Endodermal cell (in vitro differentiated cells): ENCODE results near the gene VMP1. TPM values are rescaled to one million over a fixed set of nuclear protein-coding genes. Genes with fewer than 3 reads are reported as not detected.

Source experiments
- DNase-seq: peaks from one replicate; pipeline ENCODE4 v3.0.0-alpha.2; 2017
- H3K27ac ChIP-seq: 2 replicates; pipeline ENCODE4 v1.5.1; 2013; ENCODE audit warnings: mild to moderate bottlenecking, low read depth, low read length, moderate library complexity
- H3K27me3 ChIP-seq: 2 replicates; pipeline ENCODE4 v1.6.1; 2013; ENCODE audit warnings: mild to moderate bottlenecking, low read length, moderate library complexity; ENCODE audit not compliant: insufficient read depth, control insufficient read depth, poor library complexity, severe bottlenecking
- H3K36me3 ChIP-seq: 2 replicates; pipeline ENCODE4 v1.7.0; 2013; ENCODE audit warnings: mild to moderate bottlenecking, low read length, moderate library complexity; ENCODE audit not compliant: control insufficient read depth, insufficient read depth
- H3K4me1 ChIP-seq: one replicate; pipeline ENCODE4 v1.7.0; 2013; ENCODE audit warnings: low read length; ENCODE audit not compliant: control insufficient read depth, insufficient read depth
- H3K4me3 ChIP-seq: 2 replicates; pipeline ENCODE4 v1.5.1; 2013; ENCODE audit warnings: mild to moderate bottlenecking, low read length, moderate library complexity
- H3K9ac ChIP-seq: 2 replicates; pipeline ENCODE4 v1.6.1; 2013; ENCODE audit warnings: mild to moderate bottlenecking, low read length, moderate library complexity; ENCODE audit not compliant: poor library complexity, severe bottlenecking; ENCODE audit errors: extremely low read depth
- H3K9me3 ChIP-seq: 2 replicates; pipeline ENCODE4 v1.6.1; 2013; ENCODE audit warnings: mild to moderate bottlenecking, low read length, moderate library complexity; ENCODE audit not compliant: control insufficient read depth
- H3K27ac Mint-ChIP-seq: 2 replicates; pipeline ENCODE4 v1.8.0; 2020; ENCODE audit warnings: mixed read lengths
- H3K27me3 Mint-ChIP-seq: 2 replicates; pipeline ENCODE4 v1.8.0; 2021; ENCODE audit warnings: mild to moderate bottlenecking, mixed read lengths; ENCODE audit not compliant: insufficient read depth
- H3K36me3 Mint-ChIP-seq: 2 replicates; pipeline ENCODE4 v1.8.0; 2020; ENCODE audit warnings: low read depth, mixed read lengths
- H3K4me1 Mint-ChIP-seq: 2 replicates; pipeline ENCODE4 v1.8.0; 2020; ENCODE audit warnings: mixed read lengths
- H3K4me3 Mint-ChIP-seq: 2 replicates; pipeline ENCODE4 v1.8.0; 2020; ENCODE audit warnings: mild to moderate bottlenecking, moderate library complexity, mixed read lengths
- H3K9me3 Mint-ChIP-seq: 2 replicates; pipeline ENCODE4 v1.8.0; 2020; ENCODE audit warnings: mild to moderate bottlenecking, mixed read lengths
- WGBS, 2 experiments: methylation state at CpG; one replicate each; pipeline versions ENCODE4 v1.1.5 to v1.1.7; 2013; ENCODE audit warnings: missing lambda C conversion rate in 2 of 2, mixed read lengths in 1 of 2; ENCODE audit not compliant: insufficient coverage in 1 of 2, insufficient read length in 1 of 2; 5-methylcytosine and 5-hydroxymethylcytosine counted together
- total RNA-seq, 2 donors: library from RNA; stranded (reverse); fragmentation: NEBNext Ultra II Directional in 1 of 2; extraction: Animal tissue kit (Norgen Biotek cat#: 25700) in 1 of 2; gene quantifications; 2 replicates in 1 of 2; 3 replicates in 1 of 2; pipeline ENCODE4 v1.2.1, GENCODE V29; 2021
- TF ChIP-seq, protein P1 (sequence below): fragments of 200-600 bp; sonication (generic); conservative IDR thresholded peaks from 2 replicates; pipeline ENCODE4 v1.5.0; 2021; ENCODE audit warnings: antibody characterized with exemption, mild to moderate bottlenecking

VMP1 gene
- total RNA-seq, 2 donors from 2014 or later, result 67.9 to 69.9 TPM

DNA sequence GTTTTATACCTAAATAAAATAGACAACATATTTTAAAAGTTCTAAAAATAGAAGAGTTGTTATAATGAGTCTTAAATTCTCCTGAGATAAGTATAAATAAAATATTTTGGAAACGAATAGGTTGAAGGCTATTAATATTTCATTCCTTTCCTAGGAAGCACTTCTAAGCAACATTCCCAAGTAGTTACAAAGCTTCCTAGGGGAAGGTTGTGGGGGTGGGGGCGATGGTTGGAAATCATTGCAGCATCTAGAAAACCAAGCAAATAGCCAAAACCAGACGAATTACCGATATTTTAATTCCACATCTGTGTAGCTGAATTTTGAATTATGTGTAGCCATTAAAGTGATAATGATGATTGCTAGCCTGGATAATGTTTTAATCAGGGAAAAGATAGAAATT lies 27.1 kb upstream of the VMP1 start:
- no peaks in the 10 kb centered on the region for H3K9me3 Mint-ChIP-seq
- Histone ChIP-seq H3K27ac (no peak overlapping the region), H3K27me3 (no peaks in the 10 kb centered on the region), H3K9ac (no peak overlapping the region), H3K36me3 (peaks cover 100% of the 10 kb centered on the region), H3K9me3 (no peaks in the 10 kb centered on the region), H3K4me3 (no peak overlapping the region), H3K4me1 (no peaks in the 10 kb centered on the region)
- 97% methylated on average over 3 of the region's 4 CpGs; no CpG with 5 or more reads in 1 of the 2 experiments for WGBS, 2 experiments
- DNase-seq, result no peak
- peaks cover 79% of the 10 kb centered on the region for H3K36me3 Mint-ChIP-seq
- H3K4me3 Mint-ChIP-seq, result no peak overlapping the region
- TF ChIP-seq, protein P1, sequence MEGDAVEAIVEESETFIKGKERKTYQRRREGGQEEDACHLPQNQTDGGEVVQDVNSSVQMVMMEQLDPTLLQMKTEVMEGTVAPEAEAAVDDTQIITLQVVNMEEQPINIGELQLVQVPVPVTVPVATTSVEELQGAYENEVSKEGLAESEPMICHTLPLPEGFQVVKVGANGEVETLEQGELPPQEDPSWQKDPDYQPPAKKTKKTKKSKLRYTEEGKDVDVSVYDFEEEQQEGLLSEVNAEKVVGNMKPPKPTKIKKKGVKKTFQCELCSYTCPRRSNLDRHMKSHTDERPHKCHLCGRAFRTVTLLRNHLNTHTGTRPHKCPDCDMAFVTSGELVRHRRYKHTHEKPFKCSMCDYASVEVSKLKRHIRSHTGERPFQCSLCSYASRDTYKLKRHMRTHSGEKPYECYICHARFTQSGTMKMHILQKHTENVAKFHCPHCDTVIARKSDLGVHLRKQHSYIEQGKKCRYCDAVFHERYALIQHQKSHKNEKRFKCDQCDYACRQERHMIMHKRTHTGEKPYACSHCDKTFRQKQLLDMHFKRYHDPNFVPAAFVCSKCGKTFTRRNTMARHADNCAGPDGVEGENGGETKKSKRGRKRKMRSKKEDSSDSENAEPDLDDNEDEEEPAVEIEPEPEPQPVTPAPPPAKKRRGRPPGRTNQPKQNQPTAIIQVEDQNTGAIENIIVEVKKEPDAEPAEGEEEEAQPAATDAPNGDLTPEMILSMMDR, result no peak
- H3K27ac Mint-ChIP-seq, result no peak overlapping the region
- H3K4me1 Mint-ChIP-seq, result no peaks in the 10 kb centered on the region
- H3K27me3 Mint-ChIP-seq, result no peaks in the 10 kb centered on the region

DNA sequence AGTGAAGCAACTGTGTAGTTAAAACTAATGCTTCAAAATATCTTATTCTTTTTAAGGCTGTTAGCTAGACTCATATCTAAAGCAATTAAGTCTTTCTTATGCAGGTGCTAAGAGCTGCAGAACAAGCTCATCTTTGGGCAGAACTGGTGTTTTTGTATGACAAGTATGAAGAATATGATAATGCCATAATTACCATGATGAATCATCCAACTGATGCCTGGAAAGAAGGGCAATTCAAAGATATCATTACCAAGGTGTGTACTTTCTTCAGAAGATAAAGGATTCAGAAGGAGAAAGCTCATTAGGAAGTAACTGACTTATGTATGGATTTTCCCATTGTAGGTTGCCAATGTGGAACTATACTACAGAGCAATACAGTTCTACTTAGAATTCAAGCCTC lies 24.2 kb upstream of the VMP1 start:
- H3K9me3 ChIP-seq, result no peaks in the 10 kb centered on the region
- no peak for DNase-seq
- peaks cover 76% of the 10 kb centered on the region for H3K36me3 Mint-ChIP-seq
- H3K27ac Mint-ChIP-seq, result no peak overlapping the region
- H3K27ac ChIP-seq, result no peak overlapping the region
- H3K4me1 ChIP-seq, result no peaks in the 10 kb centered on the region
- H3K4me1 Mint-ChIP-seq, result peaks cover 8% of the 10 kb centered on the region
- no peak overlapping the region for H3K4me3 Mint-ChIP-seq
- peaks cover 100% of the 10 kb centered on the region for H3K36me3 ChIP-seq
- H3K4me3 ChIP-seq, result no peak overlapping the region
- H3K27me3 ChIP-seq, result no peaks in the 10 kb centered on the region
- no peaks in the 10 kb centered on the region for H3K9me3 Mint-ChIP-seq
- H3K27me3 Mint-ChIP-seq, result no peaks in the 10 kb centered on the region
- no peak overlapping the region for H3K9ac ChIP-seq
- TF ChIP-seq, protein P1, result no peak

DNA sequence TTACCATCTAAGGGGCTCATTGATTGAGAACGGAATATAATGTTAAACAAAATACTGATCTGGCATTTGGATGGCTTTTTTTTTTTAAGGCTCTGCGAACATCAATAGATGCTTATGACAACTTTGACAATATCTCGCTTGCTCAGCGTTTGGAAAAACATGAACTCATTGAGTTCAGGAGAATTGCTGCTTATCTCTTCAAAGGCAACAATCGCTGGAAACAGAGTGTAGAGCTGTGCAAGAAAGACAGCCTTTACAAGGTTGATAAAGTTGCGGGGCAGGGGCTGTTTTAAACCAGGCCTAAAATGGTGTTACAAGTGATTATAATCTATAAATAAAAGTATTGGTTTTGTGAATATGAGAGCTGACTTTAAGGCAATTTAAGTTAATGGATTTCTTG lies 22.5 kb upstream of the VMP1 start:
- H3K27ac ChIP-seq, result no peak overlapping the region
- H3K27me3 ChIP-seq, result no peaks in the 10 kb centered on the region
- H3K9ac ChIP-seq, result no peak overlapping the region
- Mint-ChIP-seq H3K36me3 (peaks cover 76% of the 10 kb centered on the region), H3K27me3 (no peaks in the 10 kb centered on the region), H3K9me3 (no peaks in the 10 kb centered on the region), H3K4me3 (no peak overlapping the region), H3K27ac (no peak overlapping the region), H3K4me1 (peaks cover 8% of the 10 kb centered on the region)
- H3K4me1 ChIP-seq, result no peaks in the 10 kb centered on the region
- 91 to 97% methylated on average over 5 to 6 of the region's 6 CpGs for WGBS, 2 experiments
- peaks cover 100% of the 10 kb centered on the region for H3K36me3 ChIP-seq
- TF ChIP-seq, protein P1, result no peak
- H3K4me3 ChIP-seq, result no peak overlapping the region
- no peak for DNase-seq
- no peaks in the 10 kb centered on the region for H3K9me3 ChIP-seq
